Epithelial cell of alveolus of lung (primary cell): ENCODE measurements around the gene ADCY10. TPM values are rescaled to one million over a fixed set of nuclear protein-coding genes. Genes with fewer than 3 reads are reported as not detected.

Experiments used
- total RNA-seq: library from RNA; depleted of rRNA; stranded (reverse); fragments of >200 nt; gene quantifications from 2 replicates; pipeline ENCODE4 v1.2.1, GENCODE V29; 2015

Gene ADCY10
- 0.78 and 1.2 TPM in 2 replicates for total RNA-seq

GRCh38 chr1:167913895-167914496 lies at the start of gene ADCY10:
TSS of gene ADCY10 (minus strand) at chr1:167914134. CDS start at chr1:167905140, 8,994 bp downstream.

GRCh38 chr1:167936930-167937708 lies 23.2 kb upstream of the ADCY10 start, which contains the start of gene MPC2:
TSS of gene MPC2 (minus strand) at chr1:167937072. CDS start at chr1:167935841, 1,231 bp downstream.

GRCh38 chr1:167936068-167936929 lies 22.4 kb upstream of the ADCY10 start, which contains the start of gene DCAF6:
TSS of gene DCAF6 (plus strand) at chr1:167936683. CDS start at chr1:167936912, 229 bp downstream.

Other genes starting within 250 kb of the ADCY10 start
- 56.5 and 93.9 TPM in 2 replicates for gene MPZL1, start 192.2 kb downstream of the ADCY10 start, total RNA-seq
- gene DCAF6, start 22.5 kb upstream of the ADCY10 start, total RNA-seq = 31.9 and 51.0 TPM in 2 replicates
- gene MPC2, start 22.9 kb upstream of the ADCY10 start, total RNA-seq = 21.8 and 36.7 TPM in 2 replicates
- gene GPR161, start 222.8 kb upstream of the ADCY10 start, total RNA-seq = 8.9 and 12.8 TPM in 2 replicates